AG04449 (cell line): ENCODE measurements around the gene CLRN1.

ENCODE experiments used
- CTCF ChIA-PET: fragments of 350-600 bp; formaldehyde crosslinking; extraction: SDS; loops from one replicate; lab custom pipeline; 2021; ENCODE audit warnings: antibody characterized with exemption; lab: Yijun Ruan, JAX
- POLR2A ChIA-PET: fragments of 400-600, 350-600 bp; formaldehyde crosslinking; extraction: SDS; loops from one replicate; lab custom pipeline; 2020; ENCODE audit warnings: antibody characterized with exemption, inconsistent platforms; lab: Yijun Ruan, JAX
- DNase-seq: peaks from one replicate; pipeline ENCODE4 v3.0.0-alpha.2; 2010; ENCODE audit warnings: low read depth, low spot score
- H3K4me3 ChIP-seq: 2 replicates; pipeline ENCODE4 v1.5.1; 2011; ENCODE audit warnings: low read depth, mild to moderate bottlenecking, control low read depth, low read length
- TF ChIP-seq, protein P1 (sequence below): IDR thresholded peaks from one replicate; pipeline ENCODE4 v1.5.1; 2011; ENCODE audit warnings: mild to moderate bottlenecking, moderate library complexity, low read length, control low read depth, inconsistent platforms; ENCODE audit not compliant: insufficient read depth; ENCODE audit errors: missing control alignments

The CLRN1 gene, protein sequence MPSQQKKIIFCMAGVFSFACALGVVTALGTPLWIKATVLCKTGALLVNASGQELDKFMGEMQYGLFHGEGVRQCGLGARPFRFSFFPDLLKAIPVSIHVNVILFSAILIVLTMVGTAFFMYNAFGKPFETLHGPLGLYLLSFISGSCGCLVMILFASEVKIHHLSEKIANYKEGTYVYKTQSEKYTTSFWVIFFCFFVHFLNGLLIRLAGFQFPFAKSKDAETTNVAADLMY

DNA sequence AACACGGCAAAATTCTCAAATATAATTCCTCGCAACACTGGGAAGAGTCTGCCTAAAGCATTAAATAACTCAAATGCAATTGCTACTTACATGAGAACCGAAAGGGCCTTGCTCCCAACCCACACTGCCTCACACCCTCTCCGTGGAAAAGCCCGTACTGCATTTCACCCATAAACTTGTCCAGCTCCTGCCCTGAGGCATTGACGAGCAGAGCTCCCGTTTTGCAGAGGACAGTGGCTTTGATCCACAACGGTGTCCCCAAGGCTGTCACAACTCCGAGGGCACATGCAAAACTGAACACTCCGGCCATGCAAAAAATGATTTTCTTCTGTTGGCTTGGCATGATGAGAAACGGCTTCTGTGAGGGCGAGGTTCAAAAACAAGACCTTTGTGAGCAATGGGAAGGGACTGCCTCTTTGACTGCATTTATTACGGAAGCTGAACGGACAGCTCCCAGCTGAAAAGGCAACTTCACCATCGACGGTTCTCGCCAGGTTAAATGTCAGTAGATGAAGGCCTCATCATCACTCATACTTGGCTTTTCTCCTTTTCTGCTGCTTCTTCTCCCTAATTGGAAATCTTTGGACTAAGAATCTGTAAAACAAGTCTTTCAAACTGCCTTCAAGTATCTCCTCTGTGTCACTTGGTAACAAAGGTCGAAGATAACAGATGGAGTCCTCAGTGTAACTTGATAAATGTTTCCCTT, at the start of gene CLRN1:
CLRN1 (minus strand) TSS at position 362 of the 706 bp plus-strand sequence; CDS start at position 343, 19 bp downstream.
- H3K4me3 ChIP-seq, result no peak within 1 kb of the TSS
- ChIA-PET CTCF (no interaction called here), POLR2A (no interaction called here)
- TF ChIP-seq, protein P1, sequence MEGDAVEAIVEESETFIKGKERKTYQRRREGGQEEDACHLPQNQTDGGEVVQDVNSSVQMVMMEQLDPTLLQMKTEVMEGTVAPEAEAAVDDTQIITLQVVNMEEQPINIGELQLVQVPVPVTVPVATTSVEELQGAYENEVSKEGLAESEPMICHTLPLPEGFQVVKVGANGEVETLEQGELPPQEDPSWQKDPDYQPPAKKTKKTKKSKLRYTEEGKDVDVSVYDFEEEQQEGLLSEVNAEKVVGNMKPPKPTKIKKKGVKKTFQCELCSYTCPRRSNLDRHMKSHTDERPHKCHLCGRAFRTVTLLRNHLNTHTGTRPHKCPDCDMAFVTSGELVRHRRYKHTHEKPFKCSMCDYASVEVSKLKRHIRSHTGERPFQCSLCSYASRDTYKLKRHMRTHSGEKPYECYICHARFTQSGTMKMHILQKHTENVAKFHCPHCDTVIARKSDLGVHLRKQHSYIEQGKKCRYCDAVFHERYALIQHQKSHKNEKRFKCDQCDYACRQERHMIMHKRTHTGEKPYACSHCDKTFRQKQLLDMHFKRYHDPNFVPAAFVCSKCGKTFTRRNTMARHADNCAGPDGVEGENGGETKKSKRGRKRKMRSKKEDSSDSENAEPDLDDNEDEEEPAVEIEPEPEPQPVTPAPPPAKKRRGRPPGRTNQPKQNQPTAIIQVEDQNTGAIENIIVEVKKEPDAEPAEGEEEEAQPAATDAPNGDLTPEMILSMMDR, result no peak
- DNase-seq, result no peak

DNA sequence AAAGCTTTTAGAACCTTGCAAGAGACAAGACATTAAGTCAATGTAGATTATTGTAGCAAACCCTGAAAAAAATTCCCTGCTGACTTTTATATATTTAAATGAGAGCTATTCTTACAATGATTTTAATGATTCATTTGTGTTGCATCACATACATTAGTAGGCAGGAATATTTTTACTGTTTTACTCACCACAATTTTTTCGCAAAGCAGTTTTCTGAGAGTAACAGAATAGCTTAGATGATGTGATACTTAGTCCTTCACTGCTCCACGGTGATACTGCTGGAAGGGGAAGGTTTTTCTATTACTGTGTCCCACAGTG, 43.9 kb upstream of the CLRN1 start:
- ChIA-PET POLR2A (no interaction called here), CTCF (interaction anchor here (1.0 to 1.8 kb wide), 3 partner anchors 9 to 129 kb away, joined by 3 to 13 read pairs (median 5); no protein-coding TSS in a partner anchor)
- H3K4me3 ChIP-seq, result no peak overlapping the region
- no peak for DNase-seq
- TF ChIP-seq, protein P1, result no peak

DNA sequence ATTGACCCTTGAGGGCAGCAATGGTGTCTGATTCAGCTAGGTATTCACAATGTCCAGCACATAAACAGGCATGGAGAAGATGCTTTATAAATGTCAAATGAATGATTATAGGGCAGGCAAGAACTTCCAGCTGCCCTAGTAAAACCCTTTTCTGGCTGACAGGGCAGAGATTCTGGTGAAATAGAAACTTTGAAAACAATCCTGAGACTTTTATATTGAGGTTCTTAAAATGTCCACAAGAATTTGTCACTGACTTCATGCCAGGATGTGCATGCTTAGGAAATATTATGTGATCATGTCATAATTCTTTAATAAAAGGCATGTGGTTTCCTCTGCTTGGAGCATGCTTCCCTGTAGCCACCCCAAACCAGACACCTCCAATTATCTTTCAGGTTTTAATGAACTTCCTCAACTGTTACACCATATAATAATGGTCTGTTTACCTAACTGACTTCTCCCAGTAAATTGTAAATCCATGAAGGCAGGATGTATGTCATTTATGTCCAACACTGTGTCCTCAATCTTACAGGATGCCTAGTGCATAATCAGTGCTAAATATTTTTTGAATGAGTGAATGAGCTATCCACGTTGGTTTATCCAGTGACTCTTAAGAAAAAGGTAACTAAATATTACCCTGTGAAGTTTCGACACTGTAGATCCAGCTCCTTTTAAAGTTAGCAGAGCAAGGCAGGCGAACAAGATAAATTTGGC, 43.4 kb upstream of the CLRN1 start:
- ChIA-PET CTCF (interaction anchor here (1.0 to 1.8 kb wide), 3 partner anchors 8 to 130 kb away, joined by 3 to 13 read pairs (median 5); no protein-coding TSS in a partner anchor), POLR2A (interaction anchor here (0.6 kb wide), 1 partner anchor 48 kb away, joined by 3 read pairs; no protein-coding TSS in a partner anchor)
- TF ChIP-seq, protein P1, result no peak
- DNase-seq, result no peak
- H3K4me3 ChIP-seq, result no peak overlapping the region

DNA sequence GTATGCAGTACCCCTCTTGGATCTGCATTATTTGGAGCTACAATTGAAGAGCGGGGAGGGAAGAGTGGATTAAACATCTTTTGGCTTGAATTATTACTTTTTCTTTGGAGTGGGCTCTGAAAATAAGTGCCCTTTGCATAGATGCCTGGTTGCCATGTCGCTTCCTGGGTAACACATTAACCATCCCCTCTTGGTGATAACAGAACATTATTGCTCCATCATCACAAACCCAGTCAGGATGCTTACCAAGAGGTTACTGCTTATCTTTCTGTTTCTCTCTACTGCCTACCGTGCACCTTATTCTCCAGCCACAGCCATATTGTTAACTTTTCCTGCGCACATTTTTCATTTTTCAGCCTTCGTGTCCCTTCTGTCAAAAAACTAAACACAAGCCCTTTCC, 42.7 kb upstream of the CLRN1 start:
- H3K4me3 ChIP-seq, result no peak overlapping the region
- ChIA-PET POLR2A (no interaction called here), CTCF (interaction anchor here (1.2 to 8.8 kb wide), 4 partner anchors 70 to 142 kb away, joined by 3 to 219 read pairs (median 3); partner anchors contain the start of gene MED12L)
- no peak for DNase-seq
- TF ChIP-seq, protein P1, result no peak

DNA sequence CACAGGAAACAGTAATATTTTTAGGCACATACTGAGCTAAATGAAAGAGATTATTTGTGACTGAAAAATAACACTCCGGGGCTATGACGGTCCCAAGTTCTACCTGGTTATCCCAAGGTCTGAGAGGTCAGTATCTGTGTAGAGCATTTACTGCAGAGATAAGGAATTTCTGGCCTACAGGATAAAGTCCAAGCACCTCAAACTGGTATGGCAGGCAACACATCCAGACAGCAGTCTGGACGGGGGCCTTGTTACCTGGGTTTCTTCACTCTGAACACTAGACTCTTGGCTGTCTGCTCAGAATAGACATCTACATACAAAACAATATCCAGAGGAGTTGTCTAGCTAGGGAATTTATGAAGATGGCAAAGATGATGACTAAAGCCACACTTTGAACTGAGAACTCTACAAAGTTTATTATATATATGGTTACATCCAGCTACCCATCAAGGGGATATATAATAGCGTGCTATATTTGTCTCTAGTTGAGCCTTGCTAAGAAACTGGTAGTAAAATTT, 42.0 kb upstream of the CLRN1 start:
- CTCF ChIA-PET, result interaction anchor here (1.2 to 8.8 kb wide), 4 partner anchors 71 to 142 kb away, joined by 3 to 219 read pairs (median 3); partner anchors contain the start of gene MED12L
- DNase-seq, result no peak
- TF ChIP-seq, protein P1, result no peak
- no peak overlapping the region for H3K4me3 ChIP-seq
- POLR2A ChIA-PET, result no interaction called here

DNA sequence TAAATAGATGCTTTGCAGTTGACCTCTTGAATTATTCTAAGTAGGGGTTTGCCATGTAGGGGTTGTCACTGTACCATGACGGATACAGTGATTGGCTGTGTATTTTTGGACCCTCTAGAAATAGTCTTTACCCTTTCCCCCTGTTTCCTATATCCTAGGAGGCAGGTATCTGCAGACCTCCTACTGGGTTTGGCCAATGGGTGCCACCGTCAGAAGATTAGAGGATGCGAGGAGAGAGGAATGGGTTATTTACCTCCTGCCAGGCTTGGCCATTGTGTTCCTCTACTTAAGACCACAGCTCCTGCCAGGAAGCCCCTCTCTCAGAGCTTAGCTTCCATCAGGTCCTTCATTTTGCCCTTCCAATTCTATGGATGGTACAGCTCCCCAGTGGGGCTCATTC, 40.2 kb upstream of the CLRN1 start:
- DNase-seq, result no peak
- no peak overlapping the region for H3K4me3 ChIP-seq
- TF ChIP-seq, protein P1, result no peak
- POLR2A ChIA-PET, result no interaction called here
- CTCF ChIA-PET, result interaction anchor here (8.8 kb wide), 1 partner anchor 132 kb away, joined by 219 read pairs; no protein-coding TSS in a partner anchor
